Caco-2 (cell line): Measurements from ENCODE around the gene CLEC1A. TPM values are rescaled to one million over a fixed set of nuclear protein-coding genes. Genes with fewer than 3 reads are reported as not detected.

Experiments used
- BruUV-seq: library from RNA; stranded (reverse); fragments of 400-500 nt; replicated peaks from 2 replicates; lab custom pipeline; 2021; lab: Mats Ljungman, UMichigan
- CTCF ChIA-PET: fragments of 300-600 bp; sonication (Branson Sonifier 250); formaldehyde crosslinking; loops from one replicate; lab custom pipeline; 2022; ENCODE audit warnings: antibody characterized with exemption; lab: Charles Lee
- POLR2A ChIA-PET: fragments of 300-600 bp; sonication (Branson Sonifier 250); formaldehyde crosslinking; loops from one replicate; lab custom pipeline; 2022; ENCODE audit warnings: antibody characterized with exemption; lab: Charles Lee
- DNase-seq, 2 experiments: peaks; one replicate each; pipeline versions ENCODE4 v3.0.0 to v3.0.0-alpha.2; 2020 to 2022
- H3K27me3 ChIP-seq: replicated peaks from 2 replicates; pipeline ENCODE4 v1.6.0; 2011; ENCODE audit warnings: low read length; ENCODE audit not compliant: control insufficient read depth, insufficient read depth
- H3K36me3 ChIP-seq: 2 replicates; pipeline ENCODE4 v1.5.1; 2011; ENCODE audit warnings: low read length; ENCODE audit not compliant: control insufficient read depth, insufficient read depth
- H3K4me1 ChIP-seq: fragments of 250-450 bp; sonication (Bioruptor Pico); 2 replicates; pipeline ENCODE4 v1.5.1; 2020; ENCODE audit warnings: mild to moderate bottlenecking
- H3K4me3 ChIP-seq: 2 replicates; pipeline ENCODE4 v1.5.1; 2011; ENCODE audit warnings: low read depth, mild to moderate bottlenecking, control low read depth, low read length
- H3K9me3 ChIP-seq: fragments of 250-450 bp; sonication (Bioruptor Pico); 2 replicates; pipeline ENCODE4 v1.5.1; 2020; ENCODE audit warnings: mild to moderate bottlenecking, moderate library complexity
- H3K27ac Mint-ChIP-seq: one replicate; pipeline ENCODE4 v1.8.0; 2022; ENCODE audit warnings: mixed read lengths; ENCODE audit not compliant: unreplicated experiment
- H3K27me3 Mint-ChIP-seq: one replicate; pipeline ENCODE4 v1.8.0; 2022; ENCODE audit warnings: mixed read lengths; ENCODE audit not compliant: insufficient read depth, unreplicated experiment
- H3K36me3 Mint-ChIP-seq: one replicate; pipeline ENCODE4 v1.8.0; 2022; ENCODE audit warnings: mild to moderate bottlenecking, mixed read lengths; ENCODE audit not compliant: insufficient read depth, unreplicated experiment
- H3K4me1 Mint-ChIP-seq: one replicate; pipeline ENCODE4 v1.8.0; 2022; ENCODE audit warnings: low read depth, mixed read lengths; ENCODE audit not compliant: unreplicated experiment
- H3K4me3 Mint-ChIP-seq: one replicate; pipeline ENCODE4 v1.8.0; 2022; ENCODE audit warnings: mild to moderate bottlenecking, moderate library complexity, mixed read lengths; ENCODE audit not compliant: unreplicated experiment
- H3K9me3 Mint-ChIP-seq: one replicate; pipeline ENCODE4 v1.8.0; 2022; ENCODE audit warnings: mixed read lengths; ENCODE audit not compliant: unreplicated experiment
- intact Hi-C: fragments of 100-400 bp; cut with micrococcal nuclease; formaldehyde crosslinking; loops from one replicate; pipeline ENCODE4 v1.10.0; 2022; ENCODE audit not compliant: unreplicated experiment
- total RNA-seq: library from RNA; stranded (reverse); gene quantifications from 2 replicates; pipeline ENCODE4 v1.2.3, GENCODE V29; 2022
- TF ChIP-seq, protein P1 (sequence below), 2 experiments: fragments of 200-600 bp in 1 of 2; IDR thresholded peaks; 1 replicate in 1 of 2; 2 replicates in 1 of 2; pipeline versions ENCODE4 v1.5.1 to v1.8.0; 2011 to 2022; ENCODE audit warnings: antibody characterized with exemption in 1 of 2, control low read depth in 1 of 2, inconsistent platforms in 1 of 2, low read depth in 1 of 2, low read length in 1 of 2, mild to moderate bottlenecking in 1 of 2, moderate library complexity in 1 of 2; ENCODE audit not compliant: insufficient read depth in 1 of 2, severe bottlenecking in 1 of 2, unreplicated experiment in 1 of 2

Gene CLEC1A
- total RNA-seq, 1 experiment from 2014 or later: not detected

GRCh38 chr12:10111451-10111850 lies 12.7 kb upstream of the CLEC1A start:
- Histone ChIP-seq H3K4me1 (no peaks in the 10 kb centered on the region), H3K9me3 (no peaks in the 10 kb centered on the region), H3K4me3 (no peak overlapping the region), H3K36me3 (no peaks in the 10 kb centered on the region), H3K27me3 (no peaks in the 10 kb centered on the region)
- Mint-ChIP-seq H3K4me3 (no peak overlapping the region), H3K36me3 (no peaks in the 10 kb centered on the region), H3K9me3 (no peaks in the 10 kb centered on the region), H3K27ac (no peak overlapping the region), H3K27me3 (peaks cover 4% of the 10 kb centered on the region), H3K4me1 (no peaks in the 10 kb centered on the region)
- TF ChIP-seq, protein P1, sequence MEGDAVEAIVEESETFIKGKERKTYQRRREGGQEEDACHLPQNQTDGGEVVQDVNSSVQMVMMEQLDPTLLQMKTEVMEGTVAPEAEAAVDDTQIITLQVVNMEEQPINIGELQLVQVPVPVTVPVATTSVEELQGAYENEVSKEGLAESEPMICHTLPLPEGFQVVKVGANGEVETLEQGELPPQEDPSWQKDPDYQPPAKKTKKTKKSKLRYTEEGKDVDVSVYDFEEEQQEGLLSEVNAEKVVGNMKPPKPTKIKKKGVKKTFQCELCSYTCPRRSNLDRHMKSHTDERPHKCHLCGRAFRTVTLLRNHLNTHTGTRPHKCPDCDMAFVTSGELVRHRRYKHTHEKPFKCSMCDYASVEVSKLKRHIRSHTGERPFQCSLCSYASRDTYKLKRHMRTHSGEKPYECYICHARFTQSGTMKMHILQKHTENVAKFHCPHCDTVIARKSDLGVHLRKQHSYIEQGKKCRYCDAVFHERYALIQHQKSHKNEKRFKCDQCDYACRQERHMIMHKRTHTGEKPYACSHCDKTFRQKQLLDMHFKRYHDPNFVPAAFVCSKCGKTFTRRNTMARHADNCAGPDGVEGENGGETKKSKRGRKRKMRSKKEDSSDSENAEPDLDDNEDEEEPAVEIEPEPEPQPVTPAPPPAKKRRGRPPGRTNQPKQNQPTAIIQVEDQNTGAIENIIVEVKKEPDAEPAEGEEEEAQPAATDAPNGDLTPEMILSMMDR (IDR thresholded peaks at IDR 0.05; ENCODE audit: insufficient read depth in 1 of 2, low read depth in 1 of 2, low read length in 1 of 2, severe bottlenecking in 1 of 2, unreplicated experiment in 1 of 2): no peak
- intact Hi-C loops: no loop called here
- POLR2A ChIA-PET: no interaction called here
- BruUV-seq: no TSS peak
- CTCF ChIA-PET: no interaction called here
- DNase-seq: no peak

DNA sequence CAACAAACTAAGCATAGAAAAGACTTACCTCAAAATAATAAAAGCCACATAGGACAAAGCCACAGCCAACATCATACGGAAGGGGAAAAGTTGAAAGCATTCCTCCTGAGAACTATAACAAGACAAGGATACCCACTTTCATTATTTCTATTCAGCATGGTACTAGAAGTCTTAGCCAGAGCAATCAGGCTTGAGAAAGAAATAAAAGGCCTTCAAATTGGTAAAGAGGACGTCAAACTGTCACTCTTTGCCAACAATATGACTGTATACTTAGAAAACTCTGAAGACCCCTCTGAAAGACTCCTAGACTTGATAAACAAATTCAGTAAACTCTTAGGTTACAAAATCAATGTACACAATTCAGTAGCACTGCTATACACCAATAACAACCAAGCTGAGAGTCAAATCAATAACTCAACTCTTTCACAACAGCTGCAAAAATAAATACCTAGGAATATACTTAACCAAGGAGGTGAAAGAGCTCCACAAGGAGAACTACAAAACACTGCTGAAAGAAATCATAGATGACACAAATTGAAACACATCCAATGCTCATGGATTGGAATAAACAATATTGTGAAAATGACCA lies 11.6 kb upstream of the CLEC1A start:
- no TSS peak for BruUV-seq
- Mint-ChIP-seq H3K27ac (no peak overlapping the region), H3K4me3 (no peak overlapping the region), H3K9me3 (no peaks in the 10 kb centered on the region), H3K27me3 (peaks cover 8% of the 10 kb centered on the region), H3K36me3 (no peaks in the 10 kb centered on the region), H3K4me1 (no peaks in the 10 kb centered on the region)
- Histone ChIP-seq H3K27me3 (no peaks in the 10 kb centered on the region), H3K9me3 (no peaks in the 10 kb centered on the region), H3K36me3 (no peaks in the 10 kb centered on the region), H3K4me3 (no peak overlapping the region), H3K4me1 (no peaks in the 10 kb centered on the region)
- POLR2A ChIA-PET: interaction anchor here (0.6 kb wide), 1 partner anchor 190 kb away, joined by 3 read pairs; no protein-coding TSS in a partner anchor
- CTCF ChIA-PET: no interaction called here
- TF ChIP-seq, protein P1 (IDR thresholded peaks at IDR 0.05; ENCODE audit: insufficient read depth in 1 of 2, low read depth in 1 of 2, low read length in 1 of 2, severe bottlenecking in 1 of 2, unreplicated experiment in 1 of 2): no peak
- no peak for DNase-seq
- intact Hi-C loops: no loop called here

GRCh38 chr12:10102322-10102721 lies 3.5 kb upstream of the CLEC1A start:
- Histone ChIP-seq H3K4me3 (no peak overlapping the region), H3K27me3 (no peaks in the 10 kb centered on the region), H3K36me3 (no peaks in the 10 kb centered on the region), H3K4me1 (no peaks in the 10 kb centered on the region), H3K9me3 (no peaks in the 10 kb centered on the region)
- no TSS peak for BruUV-seq
- no peak for DNase-seq
- ChIA-PET POLR2A (no interaction called here), CTCF (no interaction called here)
- Mint-ChIP-seq H3K9me3 (peaks cover 11% of the 10 kb centered on the region), H3K4me3 (no peak overlapping the region), H3K27me3 (peaks cover 8% of the 10 kb centered on the region), H3K27ac (no peak overlapping the region), H3K36me3 (no peaks in the 10 kb centered on the region), H3K4me1 (no peaks in the 10 kb centered on the region)
- intact Hi-C loops: no loop called here
- TF ChIP-seq, protein P1 (IDR thresholded peaks at IDR 0.05; ENCODE audit: insufficient read depth in 1 of 2, low read depth in 1 of 2, low read length in 1 of 2, severe bottlenecking in 1 of 2, unreplicated experiment in 1 of 2): no peak
